OCI-LY7 (cell line): ENCODE results near the gene IFI44L. TPM values are rescaled to one million over a fixed set of nuclear protein-coding genes. Genes with fewer than 3 reads are reported as not detected.

ENCODE experiments used
- BruUV-seq: library from RNA; stranded (reverse); fragments of 400-500 nt; replicated peaks from 2 replicates; lab custom pipeline; 2021; lab: Mats Ljungman, UMichigan
- CTCF ChIA-PET: fragments of 300-600 bp; sonication (Branson Sonifier 250); formaldehyde crosslinking; loops from one replicate; lab custom pipeline; 2022; ENCODE audit warnings: antibody characterized with exemption; ENCODE audit not compliant: unreplicated experiment; lab: Charles Lee
- POLR2A ChIA-PET: fragments of 300-600 bp; sonication (Branson Sonifier 250); formaldehyde crosslinking; loops from one replicate; lab custom pipeline; 2022; ENCODE audit warnings: antibody characterized with exemption; lab: Charles Lee
- DNase-seq: peaks from one replicate; pipeline ENCODE4 v3.0.0-alpha.2; 2015; ENCODE audit warnings: low spot score
- H2AFZ ChIP-seq: fragments of 200-600 bp; sonication (generic), shearing (Covaris generic); 2 replicates; pipeline ENCODE4 v1.6.1; 2014; ENCODE audit warnings: mild to moderate bottlenecking, antibody characterized with exemption, low read length, moderate library complexity
- H3K27ac ChIP-seq: fragments of 200-600 bp; sonication (generic); 2 replicates; pipeline ENCODE4 v1.5.1; 2014; ENCODE audit warnings: mixed run types, low read depth, mild to moderate bottlenecking, moderate library complexity, low read length, inconsistent platforms; ENCODE audit not compliant: poor library complexity, severe bottlenecking
- H3K36me3 ChIP-seq: fragments of 200-600 bp; sonication (generic); 2 replicates; pipeline ENCODE4 v1.6.1; 2014; ENCODE audit warnings: mild to moderate bottlenecking, antibody characterized with exemption, low read length, moderate library complexity, mixed read lengths; ENCODE audit not compliant: insufficient read depth
- H3K4me1 ChIP-seq: fragments of 200-600 bp; sonication (generic); 2 replicates; pipeline ENCODE4 v1.5.1; 2014; ENCODE audit warnings: mild to moderate bottlenecking, low read length; ENCODE audit not compliant: insufficient read depth, poor library complexity, severe bottlenecking
- H3K4me2 ChIP-seq: fragments of 200-600 bp; sonication (generic); 2 replicates; pipeline ENCODE4 v1.6.1; 2014; ENCODE audit warnings: mild to moderate bottlenecking, low read length
- H3K4me3 ChIP-seq: fragments of 200-600 bp; sonication (generic); 2 replicates; pipeline ENCODE4 v1.5.1; 2014; ENCODE audit warnings: mild to moderate bottlenecking, low read depth, low read length; ENCODE audit not compliant: poor library complexity, severe bottlenecking
- H3K79me2 ChIP-seq: fragments of 200-600 bp; sonication (generic); 2 replicates; pipeline ENCODE4 v1.6.1; 2016; ENCODE audit warnings: low read depth, mild to moderate bottlenecking, low read length, moderate library complexity, mixed read lengths; ENCODE audit not compliant: insufficient read depth
- H3K9me2 ChIP-seq: fragments of 200-600 bp; sonication (generic); 2 replicates; pipeline ENCODE4 v1.6.1; 2016; ENCODE audit warnings: mild to moderate bottlenecking, low read length, mixed read lengths; ENCODE audit not compliant: insufficient read depth
- H3K9me3 ChIP-seq: fragments of 200-600 bp; sonication (generic); 2 replicates; pipeline ENCODE4 v1.6.1; 2014; ENCODE audit warnings: mild to moderate bottlenecking, mixed run types, low read length, mixed read lengths
- H4K20me1 ChIP-seq: fragments of 200-600 bp; sonication (generic); 2 replicates; pipeline ENCODE4 v1.6.1; 2014; ENCODE audit warnings: mild to moderate bottlenecking, antibody characterized with exemption, low read length, moderate library complexity, mixed read lengths; ENCODE audit not compliant: insufficient read depth
- EZH2phosphoT487 ChIP-seq: fragments of 200-600 bp; sonication (generic); IDR thresholded peaks from 2 replicates; pipeline ENCODE4 v1.6.1; 2018; ENCODE audit warnings: low read depth, borderline replicate concordance, mild to moderate bottlenecking, mixed run types, antibody characterized with exemption, low read length, moderate library complexity, mixed read lengths
- intact Hi-C: fragments of 100-400 bp; cut with micrococcal nuclease; formaldehyde crosslinking; loops from one replicate; pipeline ENCODE4 v1.10.0; 2022; ENCODE audit not compliant: unreplicated experiment
- total RNA-seq, 2 experiments: library from RNA; depleted of rRNA in 1 of 2; stranded (reverse); fragments of >200 nt in 1 of 2; shearing (Covaris generic) in 1 of 2; gene quantifications; 2 replicates each; pipeline ENCODE4 v1.2.3, GENCODE V29; 2014 to 2022
- TF ChIP-seq, protein P1 (sequence below): fragments of 200-600 bp; sonication (generic); conservative IDR thresholded peaks from 2 replicates; pipeline ENCODE4 v1.5.1; 2014; ENCODE audit warnings: mild to moderate bottlenecking, antibody characterized with exemption, low read length, moderate library complexity, mixed read lengths

The IFI44L gene
- total RNA-seq, 2 experiments from 2014 or later, result not detected

DNA sequence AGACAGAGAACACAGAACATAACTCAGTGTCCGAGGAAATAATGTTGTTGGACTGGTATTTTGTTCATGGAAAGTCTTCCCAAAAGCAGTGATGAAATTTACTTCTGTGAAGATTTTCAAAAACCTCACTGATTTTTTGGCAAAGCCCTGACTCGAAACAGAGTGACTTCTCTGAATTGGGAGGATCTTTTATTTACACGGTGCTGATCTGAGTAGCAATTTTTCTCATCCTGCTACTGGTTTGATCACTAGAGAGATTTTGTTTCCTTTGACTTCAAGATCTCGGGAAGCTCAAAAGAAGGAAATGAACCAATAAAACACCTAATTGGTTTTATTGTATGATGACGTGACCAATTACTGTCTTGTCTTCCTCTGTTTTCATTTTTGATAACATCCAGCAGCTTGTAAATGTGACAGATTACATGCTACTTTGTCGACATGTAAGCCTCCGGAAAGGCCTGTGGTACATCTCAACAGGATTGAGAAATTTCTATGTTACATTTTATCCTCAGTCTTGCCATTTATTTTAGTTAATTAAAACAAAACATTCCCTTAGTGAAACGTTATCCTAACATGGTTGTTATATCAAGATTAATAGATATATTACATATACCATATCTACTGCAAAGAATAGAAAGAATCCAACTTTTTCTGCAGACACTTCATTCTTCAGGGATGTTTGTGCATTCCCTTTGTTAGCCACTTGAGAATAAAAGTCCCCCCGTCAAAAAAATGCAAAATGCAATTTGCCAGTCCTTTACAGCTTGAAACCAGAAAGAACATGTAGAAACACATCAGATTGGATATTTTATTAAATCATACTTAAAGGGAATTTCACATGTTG lies 42.8 kb upstream of the IFI44L start:
- no peak for DNase-seq
- no peaks in the 10 kb centered on the region for H3K79me2 ChIP-seq
- no peak overlapping the region for H2AFZ ChIP-seq
- no peak overlapping the region for H3K4me3 ChIP-seq
- H3K36me3 ChIP-seq, result no peaks in the 10 kb centered on the region
- no peak for TF ChIP-seq EZH2phosphoT487
- TF ChIP-seq, protein P1, sequence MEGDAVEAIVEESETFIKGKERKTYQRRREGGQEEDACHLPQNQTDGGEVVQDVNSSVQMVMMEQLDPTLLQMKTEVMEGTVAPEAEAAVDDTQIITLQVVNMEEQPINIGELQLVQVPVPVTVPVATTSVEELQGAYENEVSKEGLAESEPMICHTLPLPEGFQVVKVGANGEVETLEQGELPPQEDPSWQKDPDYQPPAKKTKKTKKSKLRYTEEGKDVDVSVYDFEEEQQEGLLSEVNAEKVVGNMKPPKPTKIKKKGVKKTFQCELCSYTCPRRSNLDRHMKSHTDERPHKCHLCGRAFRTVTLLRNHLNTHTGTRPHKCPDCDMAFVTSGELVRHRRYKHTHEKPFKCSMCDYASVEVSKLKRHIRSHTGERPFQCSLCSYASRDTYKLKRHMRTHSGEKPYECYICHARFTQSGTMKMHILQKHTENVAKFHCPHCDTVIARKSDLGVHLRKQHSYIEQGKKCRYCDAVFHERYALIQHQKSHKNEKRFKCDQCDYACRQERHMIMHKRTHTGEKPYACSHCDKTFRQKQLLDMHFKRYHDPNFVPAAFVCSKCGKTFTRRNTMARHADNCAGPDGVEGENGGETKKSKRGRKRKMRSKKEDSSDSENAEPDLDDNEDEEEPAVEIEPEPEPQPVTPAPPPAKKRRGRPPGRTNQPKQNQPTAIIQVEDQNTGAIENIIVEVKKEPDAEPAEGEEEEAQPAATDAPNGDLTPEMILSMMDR, result no peak
- no peaks in the 10 kb centered on the region for H4K20me1 ChIP-seq
- POLR2A ChIA-PET, result interaction anchor here (1.4 kb wide), 1 partner anchor 16 kb away, joined by 3 read pairs; no protein-coding TSS in a partner anchor
- intact Hi-C loops, result no loop called here
- CTCF ChIA-PET, result no interaction called here
- no peaks in the 10 kb centered on the region for H3K4me1 ChIP-seq
- no peaks in the 10 kb centered on the region for H3K9me2 ChIP-seq
- BruUV-seq, result no TSS peak
- no peak overlapping the region for H3K4me2 ChIP-seq
- no peaks in the 10 kb centered on the region for H3K9me3 ChIP-seq
- H3K27ac ChIP-seq, result no peak overlapping the region

DNA sequence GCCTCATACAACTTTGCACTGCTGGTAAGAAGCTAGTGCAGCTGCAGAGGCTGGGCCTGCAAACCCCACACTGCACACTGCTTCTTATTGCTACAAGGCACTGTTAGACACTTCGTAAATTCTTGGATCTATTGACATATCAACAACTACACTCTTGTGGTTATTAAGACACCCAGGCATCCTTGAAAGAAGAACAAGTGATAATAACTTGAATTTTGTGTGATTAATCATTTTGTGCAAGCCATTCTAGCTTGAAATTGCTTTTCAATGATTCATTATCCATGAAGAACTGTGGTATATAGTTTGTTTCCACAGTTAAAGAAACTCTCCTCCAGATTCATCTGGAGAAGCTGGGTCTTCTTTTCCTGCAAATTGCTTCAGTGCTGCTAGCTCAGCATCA lies 33.7 kb upstream of the IFI44L start:
- Histone ChIP-seq H3K4me2 (no peak overlapping the region), H4K20me1 (no peaks in the 10 kb centered on the region), H3K4me1 (no peaks in the 10 kb centered on the region), H2AFZ (no peak overlapping the region), H3K4me3 (no peak overlapping the region), H3K79me2 (no peaks in the 10 kb centered on the region), H3K9me2 (no peaks in the 10 kb centered on the region), H3K27ac (no peak overlapping the region), H3K36me3 (no peaks in the 10 kb centered on the region), H3K9me3 (no peaks in the 10 kb centered on the region)
- no peak for TF ChIP-seq EZH2phosphoT487
- TF ChIP-seq, protein P1, result no peak
- intact Hi-C loops, result no loop called here
- BruUV-seq, result no TSS peak
- CTCF ChIA-PET, result no interaction called here
- POLR2A ChIA-PET, result no interaction called here
- DNase-seq, result no peak

DNA sequence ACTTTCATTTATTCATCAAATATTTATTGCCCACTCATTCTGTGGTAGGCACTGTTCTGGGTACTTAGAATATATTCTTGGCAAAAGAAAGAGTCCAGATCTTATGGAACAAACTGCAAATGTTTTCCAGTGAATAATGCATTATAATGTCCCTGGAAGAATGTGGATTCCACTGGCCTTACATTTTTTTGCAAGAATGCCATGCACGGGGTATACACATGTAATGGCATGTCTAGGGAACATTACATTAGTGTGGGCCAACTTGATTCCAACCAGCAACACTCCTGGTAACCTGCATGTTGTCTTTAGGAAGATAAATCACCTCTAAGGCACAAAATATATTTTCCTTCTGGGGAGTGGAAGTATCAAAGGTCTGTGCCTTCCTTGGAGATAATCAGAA lies 33.0 kb upstream of the IFI44L start:
- H3K79me2 ChIP-seq, result no peaks in the 10 kb centered on the region
- H3K9me3 ChIP-seq, result no peaks in the 10 kb centered on the region
- no peak overlapping the region for H3K4me2 ChIP-seq
- CTCF ChIA-PET, result no interaction called here
- no peak overlapping the region for H2AFZ ChIP-seq
- H3K4me1 ChIP-seq, result no peaks in the 10 kb centered on the region
- no peak for DNase-seq
- POLR2A ChIA-PET, result no interaction called here
- BruUV-seq, result no TSS peak
- no peak for TF ChIP-seq EZH2phosphoT487
- TF ChIP-seq, protein P1, result no peak
- no peaks in the 10 kb centered on the region for H4K20me1 ChIP-seq
- intact Hi-C loops, result no loop called here
- no peak overlapping the region for H3K4me3 ChIP-seq
- no peaks in the 10 kb centered on the region for H3K9me2 ChIP-seq
- no peak overlapping the region for H3K27ac ChIP-seq
- H3K36me3 ChIP-seq, result no peaks in the 10 kb centered on the region
